Endothelial cell of umbilical vein (primary cell): ENCODE data around the gene TCEA2. TPM values are rescaled to one million over a fixed set of nuclear protein-coding genes. Genes with fewer than 3 reads are reported as not detected.

Experiments used
- BruUV-seq: library from RNA; stranded (reverse); fragments of 400-500 nt; replicated peaks from 2 replicates; lab custom pipeline; 2021; lab: Mats Ljungman, UMichigan
- CTCF ChIA-PET: fragments of 300-600, 350-600 bp; sonication (Branson Sonifier 250); formaldehyde crosslinking; loops from one replicate; lab custom pipeline; 2021; ENCODE audit warnings: antibody characterized with exemption, inconsistent platforms; lab: Charles Lee
- POLR2A ChIA-PET: fragments of 300-600, 350-600 bp; sonication (Branson Sonifier 250); formaldehyde crosslinking; loops from one replicate; lab custom pipeline; 2021; ENCODE audit warnings: antibody characterized with exemption, inconsistent platforms; lab: Charles Lee
- DNase-seq: peaks from one replicate; pipeline ENCODE4 v3.0.0-alpha.2; 2011; ENCODE audit warnings: low read depth, low spot score
- FAIRE-seq: peaks from 2 replicates; lab custom pipeline; 2011; peaks lifted over from hg19 to GRCh38; lab: Jason Lieb, UNC
- H2AFZ ChIP-seq: 2 replicates; pipeline ENCODE4 v1.6.0; 2012; ENCODE audit warnings: low read depth, low read length, control low read depth, inconsistent platforms
- H3K27ac ChIP-seq: 2 replicates; pipeline ENCODE4 v1.5.1; 2011; ENCODE audit warnings: low read depth, mild to moderate bottlenecking, control low read depth, low read length, moderate library complexity; ENCODE audit not compliant: insufficient read depth
- H3K27me3 ChIP-seq, 2 experiments: 2 replicates each; pipeline versions ENCODE4 v1.6.0 to v1.6.1; 2011; ENCODE audit warnings: low read length in 2 of 2, mixed read lengths in 1 of 2; ENCODE audit not compliant: control insufficient read depth in 2 of 2, insufficient read depth in 2 of 2
- H3K36me3 ChIP-seq, 2 experiments: 2 replicates in 1 of 2; 3 replicates in 1 of 2; pipeline ENCODE4 v1.5.1; 2011; ENCODE audit warnings: low read length in 2 of 2, mild to moderate bottlenecking in 1 of 2, moderate library complexity in 1 of 2; ENCODE audit not compliant: control insufficient read depth in 2 of 2, insufficient read depth in 2 of 2; ENCODE audit errors: extremely low read depth in 1 of 2
- H3K4me1 ChIP-seq: 3 replicates; pipeline ENCODE4 v1.5.1; 2011; ENCODE audit warnings: mild to moderate bottlenecking, low read length; ENCODE audit not compliant: control insufficient read depth, insufficient read depth; ENCODE audit errors: extremely low read depth
- H3K4me2 ChIP-seq: 2 replicates; pipeline ENCODE4 v1.6.1; 2011; ENCODE audit warnings: low read length, control low read depth, mixed read lengths; ENCODE audit not compliant: insufficient read depth
- H3K4me3 ChIP-seq, 3 experiments: fragments of 200-600 bp in 1 of 3; sonication (generic), shearing (Covaris generic) in 1 of 3; replicated peaks in 1 of 3; 2 replicates each; pipeline ENCODE4 v1.5.1; 2011 to 2016; ENCODE audit warnings: control low read depth in 3 of 3, low read length in 3 of 3, mild to moderate bottlenecking in 2 of 3, inconsistent platforms in 1 of 3, low read depth in 1 of 3, moderate library complexity in 1 of 3; ENCODE audit not compliant: insufficient read depth in 1 of 3
- H3K79me2 ChIP-seq: 2 replicates; pipeline ENCODE4 v1.6.0; 2012; ENCODE audit warnings: low read length, inconsistent platforms; ENCODE audit not compliant: control insufficient read depth, insufficient read depth
- H3K9ac ChIP-seq: replicated peaks from 2 replicates; pipeline ENCODE3; 2011; ENCODE audit warnings: low read length, control low read depth; ENCODE audit not compliant: insufficient read depth; ENCODE audit errors: extremely low read depth
- H3K9me1 ChIP-seq: replicated peaks from 3 replicates; pipeline ENCODE4 v1.6.0; 2011; ENCODE audit warnings: mild to moderate bottlenecking, low read length; ENCODE audit not compliant: control insufficient read depth, insufficient read depth; ENCODE audit errors: extremely low read depth
- H3K9me3 ChIP-seq: replicated peaks from 2 replicates; pipeline ENCODE4 v1.5.1; 2012; ENCODE audit warnings: low read length, inconsistent platforms; ENCODE audit not compliant: control insufficient read depth, insufficient read depth
- H4K20me1 ChIP-seq: replicated peaks from 2 replicates; pipeline ENCODE3; 2011; ENCODE audit warnings: mild to moderate bottlenecking, low read length; ENCODE audit not compliant: control insufficient read depth, insufficient read depth; ENCODE audit errors: extremely low read depth
- CTCF ChIP-seq, 2 donors: IDR thresholded peaks; 1 replicate in 1 of 2; 2 replicates in 1 of 2; pipeline ENCODE4 v1.5.1; 2011; ENCODE audit warnings: low read length in 2 of 2, mild to moderate bottlenecking in 2 of 2, moderate library complexity in 2 of 2, control low read depth in 1 of 2, inconsistent platforms in 1 of 2, low read depth in 1 of 2; ENCODE audit not compliant: insufficient read depth in 1 of 2; ENCODE audit errors: extremely low read depth in 1 of 2
- EZH2 ChIP-seq: IDR thresholded peaks from 2 replicates; pipeline ENCODE4 v1.6.1; 2012; ENCODE audit warnings: borderline replicate concordance, low read depth, mild to moderate bottlenecking, moderate library complexity, low read length, inconsistent platforms; ENCODE audit not compliant: severe bottlenecking
- FOS ChIP-seq: IDR thresholded peaks from 2 replicates; pipeline ENCODE4 v1.6.1; 2011; ENCODE audit warnings: mild to moderate bottlenecking, low read length, moderate library complexity, borderline replicate concordance; ENCODE audit not compliant: insufficient read depth
- GATA2 ChIP-seq: IDR thresholded peaks from 2 replicates; pipeline ENCODE4 v1.7.0; 2011; ENCODE audit warnings: low read depth, mild to moderate bottlenecking, moderate library complexity, mixed read lengths, low read length; ENCODE audit not compliant: insufficient read length, insufficient read depth
- JUN ChIP-seq: IDR thresholded peaks from 2 replicates; pipeline ENCODE4 v1.6.1; 2011; ENCODE audit warnings: borderline replicate concordance, low read depth; ENCODE audit not compliant: insufficient read length, insufficient read depth
- MAX ChIP-seq: IDR thresholded peaks from 2 replicates; pipeline ENCODE4 v1.6.1; 2011; ENCODE audit not compliant: insufficient read depth, insufficient read length
- MYC ChIP-seq: IDR thresholded peaks from one replicate; pipeline ENCODE4 v1.6.1; 2011; ENCODE audit warnings: mild to moderate bottlenecking, low read depth, low read length
- POLR2A ChIP-seq: IDR thresholded peaks from 2 replicates; pipeline ENCODE4 v1.6.1; 2012; ENCODE audit warnings: low read depth, mild to moderate bottlenecking, control low read depth, low read length
- POLR2AphosphoS5 ChIP-seq: IDR thresholded peaks from 2 replicates; pipeline ENCODE4 v1.6.1; 2012; ENCODE audit warnings: low read depth, mild to moderate bottlenecking, control low read depth, low read length, moderate library complexity; ENCODE audit not compliant: insufficient read depth
- dilution Hi-C: fragments of 300-500 bp; cut with MboI; formaldehyde crosslinking; loops from one replicate; pipeline ENCODE4 v1.15.0; 2019; ENCODE audit warnings: low sequenced_read_pairs; ENCODE audit not compliant: extremely low pct_ligation_motif_present
- intact Hi-C: fragments of 100-400 bp; cut with micrococcal nuclease; formaldehyde crosslinking; loops from one replicate; pipeline ENCODE4 v1.10.0; 2022
- polyA plus RNA-seq, 4 experiments: library from polyadenylated mRNA; depleted of rRNA in 3 of 4; stranded (reverse) in 3 of 4; unstranded in 1 of 4; fragments of >200 nt; gene quantifications; 2 replicates each; pipeline versions ENCODE4 v1.2.1 to v1.2.3, GENCODE V29; 2011 to 2012; ENCODE audit warnings: missing spikeins in 1 of 4
- total RNA-seq: library from RNA; stranded (reverse); gene quantifications from 2 replicates; pipeline ENCODE4 v1.2.3, GENCODE V29; 2021

The TCEA2 gene
- total and polyA plus RNA-seq, 2 donors (not counting 3 experiments of a cell fraction or from before 2014, with no cell fraction given) = 53.1 to 65.5 TPM

GRCh38 chr20:64055396-64055892 is 7.6 kb upstream of the TCEA2 start:
- DNase-seq (no peak), FAIRE-seq (no peak)
- H3K4me3 ChIP-seq = no peak overlapping the region
- peak overlapping the region; percentile 12 for H3K9ac ChIP-seq
- H3K4me1 ChIP-seq = peaks cover 66% of the 10 kb centered on the region
- no peaks in the 10 kb centered on the region for H3K79me2 ChIP-seq
- H3K27ac ChIP-seq = peak overlapping the region; percentile 83
- intact Hi-C loops = loop anchor here (2.0 to 10.0 kb wide), 2 partner anchors 83 to 161 kb away; partner anchors contain the start of gene DNAJC5
- H4K20me1 ChIP-seq = no peaks in the 10 kb centered on the region
- dilution Hi-C loops = no loop called here
- CTCF ChIA-PET = interaction anchor here (1.4 to 15.2 kb wide), 3 partner anchors 11 to 75 kb away, joined by 3 to 412 read pairs (median 18); partner anchors contain the start of genes C20orf204, PRPF6 and SAMD10
- POLR2A ChIA-PET = no interaction called here
- no peak overlapping the region for H3K4me2 ChIP-seq
- H3K27me3 ChIP-seq = no peaks in the 10 kb centered on the region
- TF ChIP-seq FOS = no peak
- TF ChIP-seq POLR2A = no peak
- no peak for TF ChIP-seq POLR2AphosphoS5
- TF ChIP-seq JUN = no peak
- no peak for TF ChIP-seq MYC
- no peak for TF ChIP-seq CTCF (IDR thresholded peaks at IDR 0.05; ENCODE audit: extremely low read depth in 1 of 2, insufficient read depth in 1 of 2, low read depth in 1 of 2, low read length in 2 of 2)
- TF ChIP-seq EZH2 = no peak
- TF ChIP-seq MAX = no peak
- no peak for TF ChIP-seq GATA2
- H2AFZ ChIP-seq = no peak overlapping the region
- no TSS peak for BruUV-seq
- H3K9me1 ChIP-seq = no peaks in the 10 kb centered on the region
- no peaks in the 10 kb centered on the region for H3K9me3 ChIP-seq
- H3K36me3 ChIP-seq = no peaks in the 10 kb centered on the region
